ENCODE measurements around the gene TEX22.

DNA sequence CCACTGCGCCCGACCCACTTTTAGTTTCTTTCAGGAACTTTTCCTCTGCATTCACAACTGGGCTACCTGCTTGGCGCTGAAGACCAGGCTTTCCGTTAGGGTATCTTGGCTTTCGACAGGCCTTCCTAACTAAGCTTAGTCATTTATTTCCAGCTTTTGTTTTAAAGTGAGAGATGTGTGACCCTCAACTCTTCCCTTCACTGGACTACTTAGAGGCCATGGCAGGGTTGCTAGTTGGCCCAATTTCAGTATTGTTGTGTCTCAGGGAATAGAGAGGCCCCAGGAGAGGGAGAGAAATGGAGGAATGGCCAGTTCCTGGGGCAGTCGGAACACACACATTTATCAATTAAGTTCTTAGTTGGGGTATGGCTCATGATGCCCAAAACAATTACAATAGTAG lies 31.7 kb downstream of the TEX22 start:
- TF ChIP-seq, protein P1, sequence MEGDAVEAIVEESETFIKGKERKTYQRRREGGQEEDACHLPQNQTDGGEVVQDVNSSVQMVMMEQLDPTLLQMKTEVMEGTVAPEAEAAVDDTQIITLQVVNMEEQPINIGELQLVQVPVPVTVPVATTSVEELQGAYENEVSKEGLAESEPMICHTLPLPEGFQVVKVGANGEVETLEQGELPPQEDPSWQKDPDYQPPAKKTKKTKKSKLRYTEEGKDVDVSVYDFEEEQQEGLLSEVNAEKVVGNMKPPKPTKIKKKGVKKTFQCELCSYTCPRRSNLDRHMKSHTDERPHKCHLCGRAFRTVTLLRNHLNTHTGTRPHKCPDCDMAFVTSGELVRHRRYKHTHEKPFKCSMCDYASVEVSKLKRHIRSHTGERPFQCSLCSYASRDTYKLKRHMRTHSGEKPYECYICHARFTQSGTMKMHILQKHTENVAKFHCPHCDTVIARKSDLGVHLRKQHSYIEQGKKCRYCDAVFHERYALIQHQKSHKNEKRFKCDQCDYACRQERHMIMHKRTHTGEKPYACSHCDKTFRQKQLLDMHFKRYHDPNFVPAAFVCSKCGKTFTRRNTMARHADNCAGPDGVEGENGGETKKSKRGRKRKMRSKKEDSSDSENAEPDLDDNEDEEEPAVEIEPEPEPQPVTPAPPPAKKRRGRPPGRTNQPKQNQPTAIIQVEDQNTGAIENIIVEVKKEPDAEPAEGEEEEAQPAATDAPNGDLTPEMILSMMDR (conservative IDR thresholded peaks at IDR 0.05): no peak
- TF ChIP-seq EZH2 (IDR thresholded peaks at IDR 0.05; ENCODE audit: low read depth): no peak

Data from PC-9 (cell line).